Body of pancreas (tissue), 4 donors: ENCODE data around the gene TSR1. TPM values are rescaled to one million over a fixed set of nuclear protein-coding genes. Genes with fewer than 3 reads are reported as not detected.
A peak's percentile ranks its signal among the peaks of the same experiment; 100 is the strongest.

ENCODE experiments used
- ATAC-seq: fragments of 150-250 bp; one replicate; pipeline ENCODE4 v1.9.1; 2016
- DNase-seq, 4 donors: peaks; one replicate each; pipeline ENCODE4 v3.0.0-alpha.2; 2019
- H3K27ac ChIP-seq, 4 donors: fragments of 200-600 bp; sonication (generic); 1 replicate in 3 of 4; 2 replicates in 1 of 4; pipeline versions ENCODE4 v1.5.1 to v1.6.1; 2016 to 2019; ENCODE audit warnings: mild to moderate bottlenecking in 1 of 4, mixed read lengths in 1 of 4, moderate library complexity in 1 of 4
- H3K27me3 ChIP-seq, 2 donors: fragments of 200-600 bp; sonication (generic); one replicate each; pipeline ENCODE4 v1.6.0; 2016; ENCODE audit warnings: mild to moderate bottlenecking in 1 of 2
- H3K36me3 ChIP-seq, 2 donors: fragments of 200-600 bp; sonication (generic); replicated peaks in 1 of 2; 2 replicates each; pipeline ENCODE4 v1.5.1; 2016; ENCODE audit warnings: low read depth in 2 of 2; ENCODE audit not compliant: insufficient read depth in 1 of 2
- H3K4me1 ChIP-seq: fragments of 200-600 bp; sonication (generic); one replicate; pipeline ENCODE4 v1.6.0; 2016
- H3K4me3 ChIP-seq, 2 donors: fragments of 200-600 bp; sonication (generic); 1 replicate in 1 of 2; 2 replicates in 1 of 2; pipeline ENCODE4 v1.5.1; 2016 to 2019
- H3K9me3 ChIP-seq, 3 donors: fragments of 200-600 bp; sonication (generic); 1 replicate in 2 of 3; 2 replicates in 1 of 3; pipeline ENCODE4 v1.5.1; 2016
- POLR2A ChIP-seq, 3 donors: fragments of 450-650 bp; IDR thresholded peaks; one replicate each; pipeline ENCODE4 v1.6.1; 2016; ENCODE audit warnings: antibody characterized with exemption in 3 of 3, mild to moderate bottlenecking in 2 of 3
- WGBS, 2 donors: methylation state at CpG; one replicate each; pipeline ENCODE4 v1.1.5; 2017; 5-methylcytosine and 5-hydroxymethylcytosine counted together
- intact Hi-C: fragments of 100-400 bp; cut with DNase I; formaldehyde crosslinking; loops from one replicate; pipeline ENCODE4 v1.15.1; 2023
- total RNA-seq, 2 donors: library from RNA; depleted of rRNA; stranded (reverse); fragments of >200 nt; gene quantifications; one replicate each; pipeline ENCODE4 v1.1.0, GENCODE V29; 2016
- TF ChIP-seq, protein P1 (sequence below), 7 experiments: fragments of 450-650 bp in 4 of 7; fragments of 200-600 bp in 3 of 7; sonication (generic) in 3 of 7; IDR thresholded peaks; one replicate each; pipeline ENCODE4 v1.5.1; 2016 to 2019; ENCODE audit warnings: antibody characterized with exemption in 7 of 7

TSR1 gene
- total RNA-seq, 2 donors from 2014 or later, result 24.9 to 59.3 TPM

- intact Hi-C loops, result no loop called here
- peak overlapping the region; percentile 94 to 95 for H3K4me3 ChIP-seq
- DNase-seq (peak in 1 of 4 donors; percentile 19), ATAC-seq (no peak)
- H3K4me1 ChIP-seq, result peaks cover 19% of the 10 kb centered on the region
- no peaks in the 10 kb centered on the region for H3K27me3 ChIP-seq
- peak overlapping the region; percentile 68 to 88 (median 82) for H3K27ac ChIP-seq
- peaks cover 0 to 10% of the 10 kb centered on the region in 2 donors for H3K36me3 ChIP-seq
- no peaks in the 10 kb centered on the region for H3K9me3 ChIP-seq
- WGBS, 2 donors, result 11 to 16% methylated on average over 4 to 5 of the region's 5 CpGs
- TF ChIP-seq, protein P1, sequence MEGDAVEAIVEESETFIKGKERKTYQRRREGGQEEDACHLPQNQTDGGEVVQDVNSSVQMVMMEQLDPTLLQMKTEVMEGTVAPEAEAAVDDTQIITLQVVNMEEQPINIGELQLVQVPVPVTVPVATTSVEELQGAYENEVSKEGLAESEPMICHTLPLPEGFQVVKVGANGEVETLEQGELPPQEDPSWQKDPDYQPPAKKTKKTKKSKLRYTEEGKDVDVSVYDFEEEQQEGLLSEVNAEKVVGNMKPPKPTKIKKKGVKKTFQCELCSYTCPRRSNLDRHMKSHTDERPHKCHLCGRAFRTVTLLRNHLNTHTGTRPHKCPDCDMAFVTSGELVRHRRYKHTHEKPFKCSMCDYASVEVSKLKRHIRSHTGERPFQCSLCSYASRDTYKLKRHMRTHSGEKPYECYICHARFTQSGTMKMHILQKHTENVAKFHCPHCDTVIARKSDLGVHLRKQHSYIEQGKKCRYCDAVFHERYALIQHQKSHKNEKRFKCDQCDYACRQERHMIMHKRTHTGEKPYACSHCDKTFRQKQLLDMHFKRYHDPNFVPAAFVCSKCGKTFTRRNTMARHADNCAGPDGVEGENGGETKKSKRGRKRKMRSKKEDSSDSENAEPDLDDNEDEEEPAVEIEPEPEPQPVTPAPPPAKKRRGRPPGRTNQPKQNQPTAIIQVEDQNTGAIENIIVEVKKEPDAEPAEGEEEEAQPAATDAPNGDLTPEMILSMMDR (IDR thresholded peaks at IDR 0.05), result no peak
- no peak for TF ChIP-seq POLR2A (IDR thresholded peaks at IDR 0.05)
Observed at GRCh38 chr17:2338315-2338657, 2.0 kb upstream of the TSR1 start.

- no peaks in the 10 kb centered on the region for H3K27me3 ChIP-seq
- peaks cover 19% of the 10 kb centered on the region for H3K4me1 ChIP-seq
- ATAC-seq, result peak; percentile 66
- H3K4me3 ChIP-seq, result peak overlapping the region; percentile 94 to 95
- peak; percentile 36 to 60 (median 37) for TF ChIP-seq POLR2A (IDR thresholded peaks at IDR 0.05)
- TF ChIP-seq, protein P1 (IDR thresholded peaks at IDR 0.05), result peak in 1 of 7 experiments; percentile 17
- 0 to 2% methylated on average over 41 to 90 of the region's 92 CpGs for WGBS, 2 donors
- intact Hi-C loops, result no loop called here
- peak; percentile 65 to 80 (median 72) for DNase-seq
- peak overlapping the region; percentile 68 to 88 (median 82) for H3K27ac ChIP-seq
- H3K36me3 ChIP-seq, result peaks cover 0 to 13% of the 10 kb centered on the region in 2 donors
- no peaks in the 10 kb centered on the region for H3K9me3 ChIP-seq
Observed at GRCh38 chr17:2337544-2338314, 1.5 kb upstream of the TSR1 start.

GRCh38 chr17:2336852-2337543 lies 741 bp upstream of the TSR1 start, which contains the start of gene SGSM2:
Gene SGSM2 (plus strand): TSS chr17:2337501. CDS start chr17:2337689, 188 bp downstream.
- TF ChIP-seq POLR2A (IDR thresholded peaks at IDR 0.05), result no peak
- intact Hi-C loops, result no loop called here
- H3K9me3 ChIP-seq, result no peaks in the 10 kb centered on the region
- 0 to 4% methylated on average over 27 to 62 of the region's 77 CpGs for WGBS, 2 donors
- H3K27me3 ChIP-seq, result no peaks in the 10 kb centered on the region
- H3K36me3 ChIP-seq, result peaks cover 0 to 15% of the 10 kb centered on the region in 2 donors
- ATAC-seq (peak; percentile 66), DNase-seq (peak; percentile 59 to 66 (median 64))
- peak within 1 kb of the TSS; percentile 94 to 95 for H3K4me3 ChIP-seq
- peak within 1 kb of the TSS; percentile 68 to 88 (median 82) for H3K27ac ChIP-seq
- H3K4me1 ChIP-seq, result peaks cover 19% of the 10 kb centered on the region

GRCh38 chr17:2335726-2336214 lies 487 bp downstream of the TSR1 start:
- Histone ChIP-seq H3K27me3 (no peaks in the 10 kb centered on the region), H3K4me1 (peaks cover 19% of the 10 kb centered on the region), H3K4me3 (peak overlapping the region; percentile 72 to 95), H3K36me3 (peaks cover 0 to 20% of the 10 kb centered on the region in 2 donors), H3K27ac (peak overlapping the region in 3 of 4 donors; percentile 68 to 88 (median 88)), H3K9me3 (no peaks in the 10 kb centered on the region)
- DNase-seq (peak in 3 of 4 donors; percentile 10 to 29 (median 23)), ATAC-seq (no peak)
- intact Hi-C loops, result no loop called here
- 0% methylated on average over 12 to 17 of the region's 17 CpGs for WGBS, 2 donors
- TF ChIP-seq POLR2A (IDR thresholded peaks at IDR 0.05), result no peak
- TF ChIP-seq, protein P1 (IDR thresholded peaks at IDR 0.05), result no peak

DNA sequence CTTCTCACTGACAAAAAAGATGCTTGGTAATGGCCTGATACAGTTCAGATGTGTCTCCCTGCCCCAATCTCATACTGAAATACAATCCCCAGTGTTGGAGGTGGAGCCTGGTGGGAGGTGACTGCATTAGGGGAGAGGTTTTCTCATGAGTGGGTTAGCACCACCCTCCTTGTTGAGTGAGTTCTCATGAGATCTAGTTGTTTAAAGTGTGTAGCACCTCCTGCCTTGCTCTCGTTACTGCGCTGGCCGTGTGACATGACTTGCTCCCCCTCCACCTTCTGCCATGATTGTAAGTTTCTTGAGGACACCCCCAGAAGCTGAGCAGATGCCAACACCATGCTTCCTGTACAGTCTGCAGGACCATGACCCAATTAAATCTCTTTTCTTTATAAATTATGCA lies 5.0 kb downstream of the TSR1 start:
- Histone ChIP-seq H3K27me3 (no peaks in the 10 kb centered on the region), H3K9me3 (no peaks in the 10 kb centered on the region), H3K4me1 (peaks cover 14% of the 10 kb centered on the region), H3K4me3 (no peak overlapping the region), H3K27ac (no peak overlapping the region), H3K36me3 (peaks cover 5 to 30% of the 10 kb centered on the region in 2 donors)
- ATAC-seq, result no peak
- TF ChIP-seq POLR2A (IDR thresholded peaks at IDR 0.05), result no peak
- TF ChIP-seq, protein P1 (IDR thresholded peaks at IDR 0.05), result no peak
- intact Hi-C loops, result no loop called here
- DNase-seq, result no peak
- WGBS, 2 donors, result 75 to 86% methylated on average over 3 of the region's 3 CpGs
